LNCaP clone FGC (cell line): ENCODE measurements around the gene ZDHHC13.

Experiments used
- DNase-seq: peaks from one replicate; pipeline ENCODE4 v3.0.0-alpha.2; 2011; ENCODE audit warnings: low read depth
- H3K4me3 ChIP-seq: 2 replicates; pipeline ENCODE4 v1.5.1; 2011; ENCODE audit warnings: mild to moderate bottlenecking, low read depth, low read length, control low read depth
- TF ChIP-seq, protein P1 (sequence below): IDR thresholded peaks from 2 replicates; pipeline ENCODE4 v1.5.1; 2012; ENCODE audit warnings: mild to moderate bottlenecking; ENCODE audit not compliant: control insufficient read depth, insufficient read depth; ENCODE audit errors: extremely low read depth

ZDHHC13 gene

GRCh38 chr11:19077965-19078364 is 39.0 kb upstream of the ZDHHC13 start:
- DNase-seq, result no peak
- no peak overlapping the region for H3K4me3 ChIP-seq
- TF ChIP-seq, protein P1, sequence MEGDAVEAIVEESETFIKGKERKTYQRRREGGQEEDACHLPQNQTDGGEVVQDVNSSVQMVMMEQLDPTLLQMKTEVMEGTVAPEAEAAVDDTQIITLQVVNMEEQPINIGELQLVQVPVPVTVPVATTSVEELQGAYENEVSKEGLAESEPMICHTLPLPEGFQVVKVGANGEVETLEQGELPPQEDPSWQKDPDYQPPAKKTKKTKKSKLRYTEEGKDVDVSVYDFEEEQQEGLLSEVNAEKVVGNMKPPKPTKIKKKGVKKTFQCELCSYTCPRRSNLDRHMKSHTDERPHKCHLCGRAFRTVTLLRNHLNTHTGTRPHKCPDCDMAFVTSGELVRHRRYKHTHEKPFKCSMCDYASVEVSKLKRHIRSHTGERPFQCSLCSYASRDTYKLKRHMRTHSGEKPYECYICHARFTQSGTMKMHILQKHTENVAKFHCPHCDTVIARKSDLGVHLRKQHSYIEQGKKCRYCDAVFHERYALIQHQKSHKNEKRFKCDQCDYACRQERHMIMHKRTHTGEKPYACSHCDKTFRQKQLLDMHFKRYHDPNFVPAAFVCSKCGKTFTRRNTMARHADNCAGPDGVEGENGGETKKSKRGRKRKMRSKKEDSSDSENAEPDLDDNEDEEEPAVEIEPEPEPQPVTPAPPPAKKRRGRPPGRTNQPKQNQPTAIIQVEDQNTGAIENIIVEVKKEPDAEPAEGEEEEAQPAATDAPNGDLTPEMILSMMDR, result no peak

GRCh38 chr11:19079643-19080440 is 37.1 kb upstream of the ZDHHC13 start:
- TF ChIP-seq, protein P1, result no peak
- DNase-seq, result no peak
- no peak overlapping the region for H3K4me3 ChIP-seq

DNA sequence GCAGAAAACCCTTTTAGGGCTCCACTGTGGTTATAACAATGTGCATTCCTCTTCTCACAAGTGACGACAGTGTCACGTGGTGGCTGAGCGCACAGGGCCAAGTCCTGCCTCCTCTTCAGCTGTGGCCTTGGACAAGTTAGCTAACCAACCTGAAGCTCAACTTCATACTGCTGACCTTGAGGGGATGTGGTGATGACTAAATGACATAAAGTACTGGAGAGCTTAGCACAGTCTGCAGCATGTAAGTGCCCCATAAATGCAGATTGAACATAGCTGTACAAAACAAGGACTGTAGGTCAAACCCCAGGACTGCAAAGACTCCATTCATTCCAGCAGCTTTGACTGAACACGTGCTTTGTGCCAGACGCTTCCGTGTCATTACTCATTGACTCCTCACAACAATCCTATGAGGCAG is 36.4 kb upstream of the ZDHHC13 start:
- TF ChIP-seq, protein P1, result no peak
- H3K4me3 ChIP-seq, result no peak overlapping the region
- no peak for DNase-seq

DNA sequence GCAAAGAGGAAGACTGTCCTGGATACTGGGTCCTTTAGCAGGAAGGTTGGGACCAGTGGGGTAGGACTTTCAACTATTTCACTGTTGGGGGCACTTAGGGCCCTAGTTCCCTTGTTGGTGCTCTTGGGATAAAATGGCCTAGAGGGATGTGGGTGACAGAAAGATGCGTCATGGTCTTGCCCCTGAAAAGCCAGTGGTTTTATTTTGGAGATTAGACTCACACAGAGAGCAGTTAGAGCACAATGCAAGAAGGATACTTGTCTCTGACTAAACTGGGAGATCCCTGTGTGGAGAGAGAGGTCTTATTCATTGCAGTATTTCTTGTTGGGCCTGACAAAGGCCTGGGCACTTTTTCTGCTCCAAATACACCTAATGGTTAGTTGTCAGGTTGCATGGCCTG is 33.8 kb upstream of the ZDHHC13 start:
- DNase-seq, result no peak
- H3K4me3 ChIP-seq, result no peak overlapping the region
- TF ChIP-seq, protein P1, result no peak

DNA sequence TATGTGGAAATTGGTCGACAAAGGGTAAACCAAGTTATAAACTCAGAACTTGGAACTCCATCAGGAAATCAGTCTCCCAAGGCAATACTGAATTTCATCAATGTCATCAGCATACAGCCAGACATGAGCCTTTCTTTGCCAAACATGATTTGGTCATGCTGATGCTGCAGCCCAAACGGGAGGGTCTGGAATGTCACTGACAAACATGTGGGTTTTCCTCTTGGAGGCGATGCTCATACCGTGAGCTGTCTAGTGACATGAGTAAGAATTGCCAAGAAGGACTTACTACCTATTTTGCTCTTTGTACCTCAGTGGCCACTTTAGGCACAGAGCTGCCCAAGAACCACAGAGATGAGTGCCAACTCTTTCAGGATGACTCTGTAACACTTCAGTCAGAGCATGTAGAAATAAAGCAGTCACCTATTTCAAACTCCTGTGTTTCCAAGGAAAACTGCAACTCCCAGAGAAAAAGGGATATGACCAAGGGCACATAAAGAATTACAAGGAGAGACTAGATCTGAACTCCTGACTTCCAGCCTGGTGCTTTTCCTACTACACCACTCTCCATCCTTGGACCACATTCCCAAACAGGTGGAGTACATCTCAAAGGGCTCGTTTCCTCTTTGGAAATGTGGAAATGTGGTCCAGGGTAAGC is 32.2 kb upstream of the ZDHHC13 start:
- TF ChIP-seq, protein P1, result no peak
- DNase-seq, result no peak
- H3K4me3 ChIP-seq, result no peak overlapping the region

- TF ChIP-seq, protein P1, result no peak
- no peak overlapping the region for H3K4me3 ChIP-seq
- no peak for DNase-seq
Observed at GRCh38 chr11:19087658-19088057, 29.3 kb upstream of the ZDHHC13 start.

GRCh38 chr11:19088791-19089190 is 28.2 kb upstream of the ZDHHC13 start:
- TF ChIP-seq, protein P1, result no peak
- DNase-seq, result no peak
- no peak overlapping the region for H3K4me3 ChIP-seq
